A549 (cell line): ENCODE data around the gene IFT74. TPM values are rescaled to one million over a fixed set of nuclear protein-coding genes. Genes with fewer than 3 reads are reported as not detected.

Experiments used
- ATAC-seq, 2 experiments: fragments of 200-7000 bp in 1 of 2; fragments of >200 bp in 1 of 2; cut with Nextera tagmentation in 1 of 2; cut with Tn5 transposase in 1 of 2; 3 replicates each; pipeline versions ENCODE4 v1.8.0 to v1.9.1; 2018 to 2020; ENCODE audit warnings: mild to moderate bottlenecking in 1 of 2, moderate library complexity in 1 of 2
- CTCF ChIA-PET: fragments of 300-600 bp; sonication (Branson Sonifier 250); formaldehyde crosslinking; extraction: SDS; loops from one replicate; lab custom pipeline; 2021; ENCODE audit warnings: antibody characterized with exemption, inconsistent platforms; lab: Yijun Ruan, JAX
- POLR2A ChIA-PET: fragments of 350-600 bp; formaldehyde crosslinking; extraction: SDS; loops from one replicate; lab custom pipeline; 2021; ENCODE audit warnings: antibody characterized with exemption, inconsistent platforms; lab: Yijun Ruan, JAX
- DNase-seq, 2 experiments: peaks; one replicate each; pipeline versions ENCODE4 v3.0.0 to v3.0.0-alpha.2; 2011 to 2016; ENCODE audit warnings: low read depth in 1 of 2, low spot score in 1 of 2
- FAIRE-seq: peaks from 2 replicates; lab custom pipeline; 2011; peaks lifted over from hg19 to GRCh38; lab: Jason Lieb, UNC
- H3K27ac ChIP-seq, 2 experiments: fragments of >200 bp; sonication (Bioruptor Twin); formaldehyde crosslinking; 3 replicates each; pipeline ENCODE4 v1.5.1; 2016 to 2017
- H3K4me1 ChIP-seq: fragments of >200 bp; sonication (Bioruptor Twin); formaldehyde crosslinking; 3 replicates; pipeline ENCODE4 v1.6.1; 2016
- H3K4me2 ChIP-seq: fragments of >200 bp; sonication (Bioruptor Twin); formaldehyde crosslinking; 3 replicates; pipeline ENCODE4 v1.6.1; 2016
- H3K4me3 ChIP-seq: fragments of >200 bp; sonication (Bioruptor Twin); formaldehyde crosslinking; 3 replicates; pipeline ENCODE4 v1.5.1; 2016
- H3K9me3 ChIP-seq: fragments of >200 bp; sonication (Bioruptor Twin); formaldehyde crosslinking; 3 replicates; pipeline ENCODE4 v1.6.1; 2016
- BCL3 ChIP-seq: fragments of >200 bp; sonication (Bioruptor Twin); formaldehyde crosslinking; IDR thresholded peaks from 3 replicates; pipeline ENCODE4 v1.6.1; 2016
- CBX8 ChIP-seq: fragments of 200-600 bp; sonication (generic); IDR thresholded peaks from 2 replicates; pipeline ENCODE4 v1.6.1; 2016
- CEBPB ChIP-seq, 2 experiments: fragments of >200 bp in 1 of 2; sonication (Bioruptor Twin) in 1 of 2; formaldehyde crosslinking in 1 of 2; IDR thresholded peaks; 2 replicates each; pipeline ENCODE4 v1.6.1; 2012 to 2016
- CHD2 ChIP-seq: fragments of 150-350 bp; IDR thresholded peaks from 2 replicates; pipeline ENCODE4 v1.6.1; 2014; ENCODE audit warnings: low read length; ENCODE audit not compliant: partially characterized antibody
- CTCF ChIP-seq: fragments of >200 bp; sonication (Bioruptor Twin); formaldehyde crosslinking; IDR thresholded peaks from 3 replicates; pipeline ENCODE4 v1.5.1; 2016
- EHF ChIP-seq: fragments of 250-450 bp; sonication (Bioruptor Pico); IDR thresholded peaks from 2 replicates; pipeline ENCODE4 v1.5.0; 2020; ENCODE audit warnings: mild to moderate bottlenecking
- FOSL2 ChIP-seq, 2 experiments: fragments of 450-650 bp in 1 of 2; fragments of >200 bp in 1 of 2; sonication (Bioruptor Twin) in 1 of 2; formaldehyde crosslinking; IDR thresholded peaks; 2 replicates each; pipeline versions ENCODE4 v1.5.0 to v1.6.1; 2016 to 2020; ENCODE audit warnings: mild to moderate bottlenecking in 1 of 2, moderate library complexity in 1 of 2
- HDAC2 ChIP-seq: fragments of 200-600 bp; sonication (generic); IDR thresholded peaks from 2 replicates; pipeline ENCODE4 v1.6.1; 2016
- HEYL ChIP-seq: fragments of 250-450 bp; sonication (Bioruptor Pico); IDR thresholded peaks from 2 replicates; pipeline ENCODE4 v1.8.0; 2021; ENCODE audit warnings: mild to moderate bottlenecking, moderate library complexity
- HMGXB4 ChIP-seq: fragments of 250-450 bp; sonication (Bioruptor Pico); IDR thresholded peaks from 2 replicates; pipeline ENCODE4 v1.5.0; 2021; ENCODE audit warnings: mild to moderate bottlenecking, moderate library complexity, borderline replicate concordance
- HOXB5 ChIP-seq: fragments of 250-450 bp; sonication (Bioruptor Pico); IDR thresholded peaks from 2 replicates; pipeline ENCODE4 v1.5.0; 2020; ENCODE audit warnings: mild to moderate bottlenecking, moderate library complexity
- JUN ChIP-seq, 2 experiments: fragments of >200 bp; sonication (Bioruptor Twin); formaldehyde crosslinking; IDR thresholded peaks; 2 replicates in 1 of 2; 3 replicates in 1 of 2; pipeline ENCODE4 v1.6.1; 2016 to 2017
- JUNB ChIP-seq: fragments of >200 bp; sonication (Bioruptor Twin); formaldehyde crosslinking; IDR thresholded peaks from 2 replicates; pipeline ENCODE4 v1.6.1; 2016
- NFE2L2 ChIP-seq: fragments of 150-350 bp; conservative IDR thresholded peaks from 2 replicates; pipeline ENCODE4 v1.6.1; 2014; ENCODE audit warnings: low read length
- NPAS2 ChIP-seq: fragments of 250-450 bp; sonication (Bioruptor Pico); IDR thresholded peaks from 2 replicates; pipeline ENCODE4 v1.8.0; 2022; ENCODE audit warnings: mild to moderate bottlenecking, moderate library complexity, borderline replicate concordance
- RAD21 ChIP-seq, 2 experiments: fragments of >200 bp in 1 of 2; sonication (Bioruptor Twin) in 1 of 2; formaldehyde crosslinking in 1 of 2; IDR thresholded peaks in 1 of 2; conservative IDR thresholded peaks in 1 of 2; 2 replicates in 1 of 2; 3 replicates in 1 of 2; pipeline ENCODE4 v1.6.1; 2012 to 2018; ENCODE audit warnings: inconsistent platforms in 1 of 2
- RARB ChIP-seq: fragments of 250-450 bp; sonication (Bioruptor Pico); IDR thresholded peaks from 2 replicates; pipeline ENCODE4 v1.8.0; 2021; ENCODE audit warnings: mild to moderate bottlenecking, moderate library complexity
- RCOR1 ChIP-seq: fragments of 150-350 bp; IDR thresholded peaks from 2 replicates; pipeline ENCODE4 v1.6.1; 2014; ENCODE audit warnings: antibody characterized with exemption, low read length, low read depth
- REST ChIP-seq: fragments of 200-600 bp; sonication (generic); IDR thresholded peaks from 2 replicates; pipeline ENCODE4 v1.6.1; 2016; ENCODE audit warnings: antibody characterized with exemption, mild to moderate bottlenecking, moderate library complexity
- RFX5 ChIP-seq: fragments of 450-650 bp; IDR thresholded peaks from 2 replicates; pipeline ENCODE4 v1.7.1; 2014; ENCODE audit warnings: antibody characterized with exemption, mild to moderate bottlenecking, moderate library complexity
- SREBF2 ChIP-seq: fragments of 450-650 bp; IDR thresholded peaks from 2 replicates; pipeline ENCODE4 v1.6.1; 2014; ENCODE audit warnings: mild to moderate bottlenecking, moderate library complexity
- TP53 ChIP-seq: fragments of 250-450 bp; sonication (Bioruptor Pico); IDR thresholded peaks from 2 replicates; pipeline ENCODE4 v1.5.0; 2021; ENCODE audit warnings: mild to moderate bottlenecking, moderate library complexity
- ZC3H11A ChIP-seq: fragments of 450-650 bp; IDR thresholded peaks from 2 replicates; pipeline ENCODE4 v1.6.1; 2014; ENCODE audit warnings: antibody characterized with exemption, mild to moderate bottlenecking
- ZNF302 ChIP-seq: fragments of 250-450 bp; sonication (Bioruptor Pico); IDR thresholded peaks from 2 replicates; pipeline ENCODE4 v1.9.0; 2021; ENCODE audit warnings: inconsistent platforms, mild to moderate bottlenecking, moderate library complexity
- WGBS: methylation state at CpG from one replicate; pipeline ENCODE4 v1.1.6; 2017; ENCODE audit errors: missing lambda C conversion rate; 5-methylcytosine and 5-hydroxymethylcytosine counted together
- polyA plus RNA-seq, 4 experiments: library from polyadenylated mRNA; depleted of rRNA in 3 of 4; stranded (reverse); fragments of >200 nt; fragmentation: RNase III in 1 of 4; extraction: RNeasy Plus Mini Kit Qiagen cat#74134 plus additional on column Dnase treatment in 1 of 4; gene quantifications; 2 replicates in 3 of 4; 3 replicates in 1 of 4; pipeline ENCODE4 v1.2.3, GENCODE V29; 2011 to 2017

The IFT74 gene
- polyA plus RNA-seq, 2 of the 4 experiments (the other 2 are of a cell fraction) = 16.1 to 26.3 TPM

GRCh38 chr9:27041746-27042145, 85.5 kb downstream of the IFT74 start:
- no peak overlapping the region for H3K4me2 ChIP-seq
- DNase-seq (no peak), ATAC-seq (no peak), FAIRE-seq (no peak)
- H3K27ac ChIP-seq = no peak overlapping the region
- H3K9me3 ChIP-seq = no peaks in the 10 kb centered on the region
- H3K4me3 ChIP-seq = no peak overlapping the region
- ChIA-PET CTCF (no interaction called here), POLR2A (no interaction called here)
- TF ChIP-seq NPAS2 (CRISPR knock-in tag) (no peak), RAD21 (conservative IDR thresholded peaks at IDR 0.05 in 1 of 2, IDR thresholded peaks at IDR 0.05 in 1 of 2) (no peak), HEYL (CRISPR knock-in tag) (no peak)
- no peaks in the 10 kb centered on the region for H3K4me1 ChIP-seq

GRCh38 chr9:27042476-27042875, 86.3 kb downstream of the IFT74 start:
- DNase-seq (no peak), ATAC-seq (no peak), FAIRE-seq (no peak)
- 76% methylated on average over 1 of the region's 1 CpG for WGBS
- ChIA-PET CTCF (no interaction called here), POLR2A (no interaction called here)
- Histone ChIP-seq H3K4me2 (no peak overlapping the region), H3K4me1 (no peaks in the 10 kb centered on the region), H3K27ac (no peak overlapping the region), H3K4me3 (no peak overlapping the region), H3K9me3 (no peaks in the 10 kb centered on the region)
- no peak for TF ChIP-seq BCL3
- TF ChIP-seq HMGXB4 = no peak
- no peak for TF ChIP-seq RARB (CRISPR knock-in tag)
- TF ChIP-seq JUNB = no peak
- no peak for TF ChIP-seq JUN (IDR thresholded peaks at IDR 0.05)

- Histone ChIP-seq H3K9me3 (no peaks in the 10 kb centered on the region), H3K4me3 (no peak overlapping the region), H3K27ac (no peak overlapping the region), H3K4me2 (no peak overlapping the region), H3K4me1 (no peaks in the 10 kb centered on the region)
- 84% methylated on average over 2 of the region's 2 CpGs for WGBS
- CTCF ChIA-PET = interaction anchor here (0.7 kb wide), 1 partner anchor 26 kb away, joined by 3 read pairs; no protein-coding TSS in a partner anchor
- DNase-seq (no peak), FAIRE-seq (no peak), ATAC-seq (no peak)
- POLR2A ChIA-PET = no interaction called here
- TF ChIP-seq EHF (CRISPR knock-in tag) = no peak
- no peak for TF ChIP-seq RARB (CRISPR knock-in tag)
- no peak for TF ChIP-seq RCOR1
- no peak for TF ChIP-seq SREBF2
- TF ChIP-seq RFX5 = no peak
- TF ChIP-seq BCL3 = no peak
- TF ChIP-seq TP53 (CRISPR knock-in tag) = no peak
- TF ChIP-seq FOSL2 (IDR thresholded peaks at IDR 0.05) = no peak
- no peak for TF ChIP-seq FOSL2 (CRISPR knock-in tag; IDR thresholded peaks at IDR 0.05)
- no peak for TF ChIP-seq CHD2
- no peak for TF ChIP-seq CBX8
- no peak for TF ChIP-seq REST
- TF ChIP-seq CEBPB (IDR thresholded peaks at IDR 0.05) = no peak
- no peak for TF ChIP-seq NFE2L2
- no peak for TF ChIP-seq HDAC2
- TF ChIP-seq HOXB5 (CRISPR knock-in tag) = no peak
- TF ChIP-seq ZNF302 = no peak
- no peak for TF ChIP-seq ZC3H11A
- no peak for TF ChIP-seq CTCF
Measured at GRCh38 chr9:27043176-27043575, 87.0 kb downstream of the IFT74 start.
